ENCODE results near the gene DYNC1I2.

Gene DYNC1I2

GRCh38 chr2:171687287-171688128, at the start of gene DYNC1I2:
Gene DYNC1I2 (plus strand): TSS chr2:171687469. CDS start chr2:171690156, 2,687 bp downstream.
- peak; percentile 92 for DNase-seq (ENCODE audit: low read depth)

- DNase-seq (ENCODE audit: low read depth): no peak
Observed at GRCh38 chr2:171651667-171652415, 35.4 kb upstream of the DYNC1I2 start.

GRCh38 chr2:171652416-171652785, 34.9 kb upstream of the DYNC1I2 start:
- no peak for DNase-seq (ENCODE audit: low read depth)

- no peak for DNase-seq (ENCODE audit: low read depth)
Observed at GRCh38 chr2:171655586-171655985, 31.7 kb upstream of the DYNC1I2 start.

- DNase-seq (ENCODE audit: low read depth): no peak
Observed at GRCh38 chr2:171667041-171667440, 20.2 kb upstream of the DYNC1I2 start.

GRCh38 chr2:171668183-171668582, 19.1 kb upstream of the DYNC1I2 start:
- no peak for DNase-seq (ENCODE audit: low read depth)

- DNase-seq (ENCODE audit: low read depth): no peak
Observed at GRCh38 chr2:171669121-171669520, 18.1 kb upstream of the DYNC1I2 start.

- DNase-seq (ENCODE audit: low read depth): no peak
Observed at GRCh38 chr2:171670655-171671054, 16.6 kb upstream of the DYNC1I2 start.

- no peak for DNase-seq (ENCODE audit: low read depth)
Observed at GRCh38 chr2:171671867-171672266, 15.4 kb upstream of the DYNC1I2 start.

GRCh38 chr2:171673905-171674304, 13.4 kb upstream of the DYNC1I2 start:
- no peak for DNase-seq (ENCODE audit: low read depth)

GRCh38 chr2:171675810-171676345, 11.4 kb upstream of the DYNC1I2 start:
- no peak for DNase-seq (ENCODE audit: low read depth)

- DNase-seq (ENCODE audit: low read depth): no peak
Observed at GRCh38 chr2:171678619-171679018, 8.7 kb upstream of the DYNC1I2 start.

GRCh38 chr2:171688129-171688465, 828 bp downstream of the DYNC1I2 start:
- DNase-seq (ENCODE audit: low read depth): peak; percentile 2

GRCh38 chr2:171692331-171692730, 5.1 kb downstream of the DYNC1I2 start:
- DNase-seq (ENCODE audit: low read depth): no peak

GRCh38 chr2:171702781-171703556, 15.7 kb downstream of the DYNC1I2 start:
- DNase-seq (ENCODE audit: low read depth): no peak

GRCh38 chr2:171703574-171704347, 16.5 kb downstream of the DYNC1I2 start:
- no peak for DNase-seq (ENCODE audit: low read depth)

GRCh38 chr2:171706152-171706803, 19.0 kb downstream of the DYNC1I2 start:
- DNase-seq (ENCODE audit: low read depth): no peak

GRCh38 chr2:171707752-171708151, 20.5 kb downstream of the DYNC1I2 start:
- DNase-seq (ENCODE audit: low read depth): no peak

- DNase-seq (ENCODE audit: low read depth): no peak
Observed at GRCh38 chr2:171709011-171709685, 21.9 kb downstream of the DYNC1I2 start.

- DNase-seq (ENCODE audit: low read depth): no peak
Observed at GRCh38 chr2:171711351-171711750, 24.1 kb downstream of the DYNC1I2 start.

Measured in fibroblast of the conjunctiva (primary cell).